ENCODE measurements around the gene MAP1LC3B. TPM values are rescaled to one million over a fixed set of nuclear protein-coding genes. Genes with fewer than 3 reads are reported as not detected.

MAP1LC3B gene
- total RNA-seq, 1 donor from 2014 or later = 64.5 TPM

- intact Hi-C loops (cut with DNase I) = no loop called here
- Histone ChIP-seq H3K27me3 (ENCODE audit: low read depth) (no peaks in the 10 kb centered on the region), H3K9me3 (no peaks in the 10 kb centered on the region), H3K36me3 (no peaks in the 10 kb centered on the region), H3K27ac (no peak overlapping the region), H3K4me3 (no peak overlapping the region), H3K4me1 (peaks cover 26% of the 10 kb centered on the region)
- TF ChIP-seq, protein P1, sequence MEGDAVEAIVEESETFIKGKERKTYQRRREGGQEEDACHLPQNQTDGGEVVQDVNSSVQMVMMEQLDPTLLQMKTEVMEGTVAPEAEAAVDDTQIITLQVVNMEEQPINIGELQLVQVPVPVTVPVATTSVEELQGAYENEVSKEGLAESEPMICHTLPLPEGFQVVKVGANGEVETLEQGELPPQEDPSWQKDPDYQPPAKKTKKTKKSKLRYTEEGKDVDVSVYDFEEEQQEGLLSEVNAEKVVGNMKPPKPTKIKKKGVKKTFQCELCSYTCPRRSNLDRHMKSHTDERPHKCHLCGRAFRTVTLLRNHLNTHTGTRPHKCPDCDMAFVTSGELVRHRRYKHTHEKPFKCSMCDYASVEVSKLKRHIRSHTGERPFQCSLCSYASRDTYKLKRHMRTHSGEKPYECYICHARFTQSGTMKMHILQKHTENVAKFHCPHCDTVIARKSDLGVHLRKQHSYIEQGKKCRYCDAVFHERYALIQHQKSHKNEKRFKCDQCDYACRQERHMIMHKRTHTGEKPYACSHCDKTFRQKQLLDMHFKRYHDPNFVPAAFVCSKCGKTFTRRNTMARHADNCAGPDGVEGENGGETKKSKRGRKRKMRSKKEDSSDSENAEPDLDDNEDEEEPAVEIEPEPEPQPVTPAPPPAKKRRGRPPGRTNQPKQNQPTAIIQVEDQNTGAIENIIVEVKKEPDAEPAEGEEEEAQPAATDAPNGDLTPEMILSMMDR (IDR thresholded peaks at IDR 0.05) = no peak
- ATAC-seq = peak in 1 of 2 donors; percentile 14
- peak; percentile 24 for DNase-seq
These were observed 22.1 kb upstream of the MAP1LC3B start for GRCh38 chr16:87369796-87370719.

- intact Hi-C loops (cut with DNase I) = no loop called here
- H3K9me3 ChIP-seq = no peaks in the 10 kb centered on the region
- DNase-seq (peak; percentile 21), ATAC-seq (no peak)
- no peak overlapping the region for H3K4me3 ChIP-seq
- no peak overlapping the region for H3K27ac ChIP-seq
- H3K36me3 ChIP-seq = no peaks in the 10 kb centered on the region
- peaks cover 36% of the 10 kb centered on the region for H3K4me1 ChIP-seq
- TF ChIP-seq, protein P1 (IDR thresholded peaks at IDR 0.05) = no peak
- H3K27me3 ChIP-seq (ENCODE audit: low read depth) = no peaks in the 10 kb centered on the region
These were observed 20.8 kb upstream of the MAP1LC3B start for GRCh38 chr16:87371261-87371866.

DNA sequence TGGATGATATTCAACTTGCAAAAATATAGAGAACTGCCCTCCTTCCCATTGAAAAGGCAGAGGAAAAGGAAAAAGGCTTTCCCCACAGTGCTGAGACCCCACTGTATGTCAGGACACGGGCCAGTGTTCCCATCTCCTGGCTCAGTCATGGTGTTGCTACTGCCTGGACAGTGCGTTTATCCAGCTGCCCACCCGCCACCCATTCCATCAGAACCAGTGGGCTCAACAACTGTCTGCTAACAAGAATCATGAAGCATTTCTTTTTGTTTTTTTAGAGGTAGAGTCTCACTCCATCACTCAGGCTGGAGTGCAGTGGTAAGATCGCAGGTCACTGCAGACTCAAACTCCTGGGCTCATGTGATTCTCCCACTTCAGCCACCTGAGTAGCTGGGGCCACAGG, 19.8 kb upstream of the MAP1LC3B start:
- no peak for ATAC-seq
- H3K27me3 ChIP-seq (ENCODE audit: low read depth) = no peaks in the 10 kb centered on the region
- no peak overlapping the region for H3K27ac ChIP-seq
- intact Hi-C loops (cut with DNase I) = no loop called here
- no peak overlapping the region for H3K4me3 ChIP-seq
- DNase-seq = no peak
- peaks cover 6% of the 10 kb centered on the region for H3K36me3 ChIP-seq
- H3K9me3 ChIP-seq = no peaks in the 10 kb centered on the region
- TF ChIP-seq, protein P1 (IDR thresholded peaks at IDR 0.05) = no peak
- peaks cover 36% of the 10 kb centered on the region for H3K4me1 ChIP-seq

- Histone ChIP-seq H3K36me3 (peaks cover 6% of the 10 kb centered on the region), H3K9me3 (no peaks in the 10 kb centered on the region), H3K27me3 (ENCODE audit: low read depth) (no peaks in the 10 kb centered on the region), H3K27ac (no peak overlapping the region), H3K4me1 (peaks cover 21% of the 10 kb centered on the region), H3K4me3 (no peak overlapping the region)
- DNase-seq (peak; percentile 21), ATAC-seq (no peak)
- TF ChIP-seq, protein P1 (IDR thresholded peaks at IDR 0.05) = no peak
- intact Hi-C loops (cut with DNase I) = no loop called here
These were observed 17.8 kb upstream of the MAP1LC3B start for GRCh38 chr16:87374313-87374712.

- H3K9me3 ChIP-seq = no peaks in the 10 kb centered on the region
- no peak overlapping the region for H3K4me3 ChIP-seq
- peak; percentile 27 for DNase-seq
- no peak overlapping the region for H3K27ac ChIP-seq
- intact Hi-C loops (cut with DNase I) = no loop called here
- ATAC-seq = no peak
- TF ChIP-seq, protein P1 (IDR thresholded peaks at IDR 0.05) = no peak
- peaks cover 6% of the 10 kb centered on the region for H3K36me3 ChIP-seq
- H3K4me1 ChIP-seq = peaks cover 23% of the 10 kb centered on the region
- H3K27me3 ChIP-seq (ENCODE audit: low read depth) = no peaks in the 10 kb centered on the region
These were observed 16.6 kb upstream of the MAP1LC3B start for GRCh38 chr16:87375426-87376135.

All from lower lobe of right lung (tissue), 2 donors.